ENCODE measurements around the gene TRPM3.
A peak's percentile ranks its signal among the peaks of the same experiment; 100 is the strongest.

The TRPM3 gene

GRCh38 chr9:71121275-71122021, at the start of gene TRPM3:
TRPM3 (minus strand) TSS chr9:71121621; CDS start chr9:71121354, 267 bp downstream.
- DNase-seq (ENCODE audit: low read depth) = no peak

- DNase-seq (ENCODE audit: low read depth) = no peak
These were observed 47.0 kb upstream of the TRPM3 start for GRCh38 chr9:71168418-71168817.

GRCh38 chr9:71162126-71162525, 40.7 kb upstream of the TRPM3 start:
- DNase-seq (ENCODE audit: low read depth) = no peak

GRCh38 chr9:71157731-71158130, 36.3 kb upstream of the TRPM3 start:
- DNase-seq (ENCODE audit: low read depth) = no peak

GRCh38 chr9:71147368-71147767, 25.9 kb upstream of the TRPM3 start:
- DNase-seq (ENCODE audit: low read depth) = peak; percentile 1

- no peak for DNase-seq (ENCODE audit: low read depth)
These were observed 25.1 kb upstream of the TRPM3 start for GRCh38 chr9:71146511-71146910.

GRCh38 chr9:71145179-71145578, 23.8 kb upstream of the TRPM3 start:
- peak; percentile 31 for DNase-seq (ENCODE audit: low read depth)

- no peak for DNase-seq (ENCODE audit: low read depth)
These were observed 23.1 kb upstream of the TRPM3 start for GRCh38 chr9:71144495-71144894.

GRCh38 chr9:71136696-71137095, 15.3 kb upstream of the TRPM3 start:
- DNase-seq (ENCODE audit: low read depth) = no peak

GRCh38 chr9:71131145-71131544, 9.7 kb upstream of the TRPM3 start:
- no peak for DNase-seq (ENCODE audit: low read depth)

GRCh38 chr9:71130521-71130920, 9.1 kb upstream of the TRPM3 start:
- DNase-seq (ENCODE audit: low read depth) = no peak

- DNase-seq (ENCODE audit: low read depth) = no peak
These were observed 7.4 kb upstream of the TRPM3 start for GRCh38 chr9:71128796-71129195.

GRCh38 chr9:71127301-71127700, 5.9 kb upstream of the TRPM3 start:
- no peak for DNase-seq (ENCODE audit: low read depth)

- DNase-seq (ENCODE audit: low read depth) = no peak
These were observed 1.0 kb upstream of the TRPM3 start for GRCh38 chr9:71122421-71122820.

GRCh38 chr9:71122022-71122275, 528 bp upstream of the TRPM3 start:
- no peak for DNase-seq (ENCODE audit: low read depth)

GRCh38 chr9:71120501-71121247, 747 bp downstream of the TRPM3 start:
- no peak for DNase-seq (ENCODE audit: low read depth)

- no peak for DNase-seq (ENCODE audit: low read depth)
These were observed 1.7 kb downstream of the TRPM3 start for GRCh38 chr9:71119746-71120145.

- DNase-seq (ENCODE audit: low read depth) = no peak
These were observed 3.1 kb downstream of the TRPM3 start for GRCh38 chr9:71118324-71118723.

GRCh38 chr9:71115448-71115975, 5.9 kb downstream of the TRPM3 start:
- no peak for DNase-seq (ENCODE audit: low read depth)

- no peak for DNase-seq (ENCODE audit: low read depth)
These were observed 8.6 kb downstream of the TRPM3 start for GRCh38 chr9:71112866-71113265.

- DNase-seq (ENCODE audit: low read depth) = no peak
These were observed 12.5 kb downstream of the TRPM3 start for GRCh38 chr9:71108937-71109336.

GRCh38 chr9:71106992-71107391, 14.4 kb downstream of the TRPM3 start:
- DNase-seq (ENCODE audit: low read depth) = no peak

- no peak for DNase-seq (ENCODE audit: low read depth)
These were observed 16.2 kb downstream of the TRPM3 start for GRCh38 chr9:71105192-71105591.

GRCh38 chr9:71098801-71099200, 22.6 kb downstream of the TRPM3 start:
- no peak for DNase-seq (ENCODE audit: low read depth)
